ENCODE data around the gene USP17L28.
"Not testable (repeated sequence)": the region's sequence is repeated elsewhere in the genome, so short reads cannot be mapped to it uniquely, and the experiment has no call there.

Gene USP17L28, protein sequence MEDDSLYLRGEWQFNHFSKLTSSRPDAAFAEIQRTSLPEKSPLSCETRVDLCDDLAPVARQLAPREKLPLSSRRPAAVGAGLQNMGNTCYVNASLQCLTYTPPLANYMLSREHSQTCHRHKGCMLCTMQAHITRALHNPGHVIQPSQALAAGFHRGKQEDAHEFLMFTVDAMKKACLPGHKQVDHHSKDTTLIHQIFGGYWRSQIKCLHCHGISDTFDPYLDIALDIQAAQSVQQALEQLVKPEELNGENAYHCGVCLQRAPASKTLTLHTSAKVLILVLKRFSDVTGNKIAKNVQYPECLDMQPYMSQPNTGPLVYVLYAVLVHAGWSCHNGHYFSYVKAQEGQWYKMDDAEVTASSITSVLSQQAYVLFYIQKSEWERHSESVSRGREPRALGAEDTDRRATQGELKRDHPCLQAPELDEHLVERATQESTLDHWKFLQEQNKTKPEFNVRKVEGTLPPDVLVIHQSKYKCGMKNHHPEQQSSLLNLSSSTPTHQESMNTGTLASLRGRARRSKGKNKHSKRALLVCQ

GRCh38 chr4:9348593-9348992, at the start of gene USP17L28:
Gene USP17L28 (plus strand): TSS chr4:9348893. CDS start chr4:9348893, 0 bp downstream.
- not testable (repeated sequence) for DNase-seq (ENCODE audit: extremely low read depth, low read depth)

- DNase-seq (ENCODE audit: extremely low read depth, low read depth): not testable (repeated sequence)
Observed at GRCh38 chr4:9324191-9324590, 24.5 kb upstream of the USP17L28 start.

- DNase-seq (ENCODE audit: extremely low read depth, low read depth): not testable (repeated sequence)
Observed at GRCh38 chr4:9324865-9325264, 23.8 kb upstream of the USP17L28 start, which contains the start of gene USP17L24. Gene USP17L24 (plus strand): TSS chr4:9325165. CDS start chr4:9325165, 0 bp downstream.

- not testable (repeated sequence) for DNase-seq (ENCODE audit: extremely low read depth, low read depth)
Observed at GRCh38 chr4:9329611-9330010, 19.1 kb upstream of the USP17L28 start, which contains the start of gene USP17L25. Gene USP17L25 (plus strand): TSS chr4:9329911. CDS start chr4:9329911, 0 bp downstream.

GRCh38 chr4:9334358-9334757, 14.3 kb upstream of the USP17L28 start, which contains the start of gene USP17L26:
Gene USP17L26 (plus strand): TSS chr4:9334658. CDS start chr4:9334658, 0 bp downstream.
- DNase-seq (ENCODE audit: extremely low read depth, low read depth): not testable (repeated sequence)

DNA sequence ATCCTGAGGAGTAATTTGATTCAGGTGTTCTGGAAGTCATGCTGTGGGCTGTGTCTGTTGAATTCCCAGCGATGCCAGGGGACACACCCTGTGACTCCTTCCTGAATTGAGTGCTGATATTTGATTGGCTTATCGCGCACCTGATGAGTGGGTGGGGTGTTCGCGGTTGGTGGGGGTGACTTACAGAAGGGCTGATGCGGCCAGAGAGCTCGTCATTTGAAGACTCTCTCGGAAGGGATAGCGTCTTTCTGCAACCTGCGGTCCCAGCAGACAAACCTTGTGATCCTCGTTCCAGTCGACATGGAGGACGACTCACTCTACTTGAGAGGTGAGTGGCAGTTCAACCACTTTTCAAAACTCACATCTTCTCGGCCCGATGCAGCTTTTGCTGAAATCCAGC, 9.6 kb upstream of the USP17L28 start, which contains the start of gene USP17L5:
Gene USP17L5, plus strand, starts transcription at position 301 of the 400 bp plus-strand sequence. Its CDS starts 0 bp downstream, at position 301.
- not testable (repeated sequence) for DNase-seq (ENCODE audit: extremely low read depth, low read depth)

- DNase-seq (ENCODE audit: extremely low read depth, low read depth): not testable (repeated sequence)
Observed at GRCh38 chr4:9343848-9344247, 4.8 kb upstream of the USP17L28 start, which contains the start of gene USP17L27. Gene USP17L27 (plus strand): TSS chr4:9344148. CDS start chr4:9344148, 0 bp downstream.

DNA sequence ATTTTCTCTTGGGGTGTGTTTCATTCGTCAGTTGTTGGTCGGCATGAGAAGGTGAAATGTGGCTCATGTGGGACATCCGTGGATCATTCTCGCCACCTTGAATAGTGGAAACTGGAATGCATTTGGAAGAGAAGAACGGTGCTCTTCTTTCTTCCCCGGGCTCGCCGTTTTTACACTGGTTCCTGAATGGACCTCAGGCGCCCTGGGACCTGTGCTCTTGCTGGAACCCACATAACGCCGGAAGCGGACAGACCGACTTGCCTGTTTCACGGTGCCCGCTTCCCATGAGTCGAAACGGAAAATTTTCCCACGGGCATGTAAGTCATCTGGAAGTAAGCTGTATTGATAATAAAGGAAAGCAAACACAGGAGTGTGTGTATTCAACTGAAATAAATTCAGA, 2.2 kb downstream of the USP17L28 start:
- DNase-seq (ENCODE audit: extremely low read depth, low read depth): not testable (repeated sequence)

DNA sequence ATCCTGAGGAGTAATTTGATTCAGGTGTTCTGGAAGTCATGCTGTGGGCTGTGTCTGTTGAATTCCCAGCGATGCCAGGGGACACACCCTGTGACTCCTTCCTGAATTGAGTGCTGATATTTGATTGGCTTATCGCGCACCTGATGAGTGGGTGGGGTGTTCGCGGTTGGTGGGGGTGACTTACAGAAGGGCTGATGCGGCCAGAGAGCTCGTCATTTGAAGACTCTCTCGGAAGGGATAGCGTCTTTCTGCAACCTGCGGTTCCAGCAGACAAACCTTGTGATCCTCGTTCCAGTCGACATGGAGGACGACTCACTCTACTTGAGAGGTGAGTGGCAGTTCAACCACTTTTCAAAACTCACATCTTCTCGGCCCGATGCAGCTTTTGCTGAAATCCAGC, 4.6 kb downstream of the USP17L28 start, which contains the start of gene USP17L29:
Gene USP17L29, plus strand, starts transcription at position 301 of the 400 bp plus-strand sequence. Its CDS starts 0 bp downstream, at position 301.
- DNase-seq (ENCODE audit: extremely low read depth, low read depth): not testable (repeated sequence)

GRCh38 chr4:9362829-9363228, 14.1 kb downstream of the USP17L28 start, which contains the start of gene USP17L30:
Gene USP17L30 (plus strand): TSS chr4:9363129. CDS start chr4:9363129, 0 bp downstream.
- not testable (repeated sequence) for DNase-seq (ENCODE audit: extremely low read depth, low read depth)

GRCh38 chr4:9379881-9380280, 31.2 kb downstream of the USP17L28 start:
- DNase-seq (ENCODE audit: extremely low read depth, low read depth): not testable (repeated sequence)

- DNase-seq (ENCODE audit: extremely low read depth, low read depth): not testable (repeated sequence)
Observed at GRCh38 chr4:9381012-9381534, 32.4 kb downstream of the USP17L28 start.

GRCh38 chr4:9384126-9384525, 35.4 kb downstream of the USP17L28 start:
- no peak for TF ChIP-seq CTCF (IDR thresholded peaks at IDR 0.05; ENCODE audit: low read depth, low read length)
- DNase-seq (ENCODE audit: extremely low read depth, low read depth): no peak

More at GRCh38 chr4:9381012-9381534, 32.4 kb downstream of the USP17L28 start:
- peak; percentile 13 for TF ChIP-seq CTCF (IDR thresholded peaks at IDR 0.05; ENCODE audit: low read depth, low read length)

DNA sequence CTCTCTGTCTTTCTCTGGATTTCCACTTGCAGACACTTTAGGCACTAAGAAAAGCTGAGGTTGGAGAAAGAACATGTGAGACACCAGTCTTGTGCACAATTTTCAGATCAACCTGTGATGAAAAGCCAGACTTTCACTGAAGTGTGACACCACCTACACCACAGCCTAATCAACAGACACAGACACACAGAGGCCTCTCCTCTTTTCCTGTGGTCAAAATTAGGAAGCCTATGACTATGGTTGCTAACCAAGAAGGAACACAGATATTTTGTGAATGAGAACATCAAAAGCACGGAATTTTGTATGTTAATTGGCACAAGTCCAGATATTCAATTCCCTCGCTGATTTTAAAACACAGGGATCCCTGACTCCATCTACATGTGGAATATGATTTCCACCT, 40.3 kb downstream of the USP17L28 start:
- DNase-seq (ENCODE audit: extremely low read depth, low read depth): not testable (repeated sequence)
